Activated naive CD8-positive, alpha-beta T cell treated with anti-CD3 and anti-CD28 coated beads for 36 hours (primary cell): Measurements from ENCODE around the gene TOP3B. TPM values are rescaled to one million over a fixed set of nuclear protein-coding genes. Genes with fewer than 3 reads are reported as not detected.
"Not testable (repeated sequence)": the region's sequence is repeated elsewhere in the genome, so short reads cannot be mapped to it uniquely, and the experiment has no call there.

Experiments
- DNase-seq: peaks from one replicate; pipeline ENCODE4 v3.0.0; 2021
- H3K27ac Mint-ChIP-seq: one replicate; pipeline ENCODE4 v1.8.0; 2022; ENCODE audit warnings: mild to moderate bottlenecking, moderate library complexity, mixed read lengths
- H3K27me3 Mint-ChIP-seq: one replicate; pipeline ENCODE4 v1.8.0; 2022; ENCODE audit warnings: mild to moderate bottlenecking, mixed read lengths
- H3K36me3 Mint-ChIP-seq: one replicate; pipeline ENCODE4 v1.8.0; 2021; ENCODE audit warnings: mild to moderate bottlenecking, mixed read lengths
- H3K4me1 Mint-ChIP-seq: one replicate; pipeline ENCODE4 v1.8.0; 2021; ENCODE audit warnings: mixed read lengths
- H3K4me3 Mint-ChIP-seq: one replicate; pipeline ENCODE4 v1.8.0; 2022; ENCODE audit warnings: mild to moderate bottlenecking, moderate library complexity, mixed read lengths
- H3K9me3 Mint-ChIP-seq: one replicate; pipeline ENCODE4 v1.8.0; 2022; ENCODE audit warnings: mixed read lengths
- total RNA-seq, 2 experiments: library from RNA; stranded (reverse); gene quantifications; one replicate each; pipeline ENCODE4 v1.2.3, GENCODE V29; 2021

Gene TOP3B
- total RNA-seq, 2 experiments from 2014 or later, result 31.3 to 36.7 TPM

GRCh38 chr22:21921729-21922128 lies 60.9 kb downstream of the TOP3B start:
- no peaks in the 10 kb centered on the region for H3K4me1 Mint-ChIP-seq
- DNase-seq, result no peak
- no peak overlapping the region for H3K27ac Mint-ChIP-seq
- H3K4me3 Mint-ChIP-seq, result no peak overlapping the region
- H3K27me3 Mint-ChIP-seq, result no peaks in the 10 kb centered on the region
- no peaks in the 10 kb centered on the region for H3K9me3 Mint-ChIP-seq
- no peaks in the 10 kb centered on the region for H3K36me3 Mint-ChIP-seq

- H3K36me3 Mint-ChIP-seq, result no peaks in the 10 kb centered on the region
- no peak overlapping the region for H3K4me3 Mint-ChIP-seq
- H3K4me1 Mint-ChIP-seq, result no peaks in the 10 kb centered on the region
- H3K27ac Mint-ChIP-seq, result no peak overlapping the region
- H3K27me3 Mint-ChIP-seq, result no peaks in the 10 kb centered on the region
- no peak for DNase-seq
- no peaks in the 10 kb centered on the region for H3K9me3 Mint-ChIP-seq
These were observed 61.3 kb downstream of the TOP3B start for GRCh38 chr22:21921184-21921721.

- Mint-ChIP-seq H3K27me3 (no peaks in the 10 kb centered on the region), H3K4me1 (no peaks in the 10 kb centered on the region), H3K27ac (no peak overlapping the region), H3K4me3 (no peak overlapping the region), H3K36me3 (no peaks in the 10 kb centered on the region), H3K9me3 (no peaks in the 10 kb centered on the region)
- DNase-seq, result no peak
These were observed 62.0 kb downstream of the TOP3B start for GRCh38 chr22:21920341-21921183.

GRCh38 chr22:21919526-21920307 lies 62.9 kb downstream of the TOP3B start:
- H3K9me3 Mint-ChIP-seq, result no peaks in the 10 kb centered on the region
- no peaks in the 10 kb centered on the region for H3K27me3 Mint-ChIP-seq
- no peak for DNase-seq
- H3K4me1 Mint-ChIP-seq, result no peaks in the 10 kb centered on the region
- H3K4me3 Mint-ChIP-seq, result no peak overlapping the region
- H3K27ac Mint-ChIP-seq, result no peak overlapping the region
- no peaks in the 10 kb centered on the region for H3K36me3 Mint-ChIP-seq

DNA sequence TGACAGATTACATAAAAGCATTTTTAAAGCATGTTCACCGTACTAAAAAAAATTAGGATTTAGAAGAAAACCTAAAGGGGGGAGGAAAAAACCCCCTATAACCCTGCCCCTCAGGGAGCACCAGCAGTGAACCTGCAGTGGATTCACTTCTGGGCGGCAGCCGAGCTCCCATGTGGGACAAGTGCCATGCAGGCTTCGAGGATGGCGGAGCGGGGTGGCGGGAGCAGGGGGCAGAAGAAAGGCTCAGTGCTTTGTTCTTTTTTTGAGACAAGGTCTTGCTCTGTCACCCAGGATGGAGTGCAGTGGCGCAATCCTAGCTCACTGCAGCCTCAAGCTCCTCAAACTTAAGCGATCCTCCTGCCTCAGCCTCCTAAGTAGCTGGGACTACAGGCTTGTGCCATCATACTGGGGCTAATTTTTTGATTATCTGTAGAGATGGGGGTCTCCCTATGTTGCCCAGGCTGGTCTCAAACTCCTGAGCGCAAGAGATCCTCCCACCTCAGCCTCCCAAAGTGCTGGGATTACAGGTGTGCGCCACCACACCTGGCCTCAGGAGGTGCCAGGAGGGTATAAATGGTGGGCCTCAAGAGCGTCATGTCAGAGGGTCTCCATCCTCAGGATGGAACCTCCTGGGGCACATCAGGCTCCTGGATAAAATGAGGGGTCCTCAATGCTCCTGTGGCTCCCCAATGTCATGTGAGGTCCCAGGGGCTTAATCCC lies 64.0 kb downstream of the TOP3B start:
- no peak overlapping the region for H3K4me3 Mint-ChIP-seq
- no peak overlapping the region for H3K27ac Mint-ChIP-seq
- H3K9me3 Mint-ChIP-seq, result no peaks in the 10 kb centered on the region
- no peaks in the 10 kb centered on the region for H3K4me1 Mint-ChIP-seq
- no peaks in the 10 kb centered on the region for H3K27me3 Mint-ChIP-seq
- no peaks in the 10 kb centered on the region for H3K36me3 Mint-ChIP-seq
- no peak for DNase-seq

GRCh38 chr22:21917959-21918261 lies 64.7 kb downstream of the TOP3B start:
- no peak overlapping the region for H3K27ac Mint-ChIP-seq
- H3K9me3 Mint-ChIP-seq, result no peaks in the 10 kb centered on the region
- DNase-seq, result no peak
- H3K4me1 Mint-ChIP-seq, result no peaks in the 10 kb centered on the region
- H3K4me3 Mint-ChIP-seq, result no peak overlapping the region
- no peaks in the 10 kb centered on the region for H3K27me3 Mint-ChIP-seq
- no peaks in the 10 kb centered on the region for H3K36me3 Mint-ChIP-seq

DNA sequence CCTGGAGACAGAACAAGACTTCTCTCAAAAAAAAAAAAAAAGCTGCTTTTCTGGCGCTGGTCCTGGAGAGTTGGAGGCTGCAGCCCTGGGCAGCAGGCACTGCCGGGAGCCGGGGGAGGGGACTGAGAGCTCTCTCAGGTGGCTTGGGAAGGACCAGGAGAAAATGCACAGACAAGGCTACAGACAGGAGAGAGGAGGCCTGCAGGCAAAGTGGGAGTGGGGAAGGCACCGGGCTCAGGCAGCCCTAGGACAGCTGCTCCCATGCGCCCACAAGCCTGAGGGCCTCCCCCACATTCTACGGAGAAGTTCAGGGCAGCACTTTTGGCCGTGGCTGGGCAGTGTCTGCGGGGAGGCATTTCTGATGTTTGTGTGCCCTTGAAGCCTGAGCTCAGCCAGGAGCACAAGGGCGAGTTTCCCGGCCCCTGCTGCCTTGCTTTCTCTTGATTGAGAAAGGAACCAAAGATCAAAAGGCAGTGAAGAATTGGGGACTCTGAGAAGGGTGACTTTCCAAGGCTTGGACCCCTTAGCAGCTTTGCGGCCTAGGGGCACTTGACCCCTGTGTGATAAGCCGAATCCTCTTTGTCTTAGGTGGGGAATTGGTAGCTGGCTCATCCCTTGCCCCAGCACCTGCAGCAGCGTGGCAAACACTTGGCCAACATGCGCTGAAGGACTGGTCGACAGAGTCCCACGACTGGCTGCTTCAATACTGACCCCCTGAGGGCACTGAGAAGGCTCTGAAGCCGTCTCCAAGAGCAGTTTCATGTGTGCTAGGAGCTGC lies 65.2 kb downstream of the TOP3B start:
- no peak overlapping the region for H3K27ac Mint-ChIP-seq
- DNase-seq, result no peak
- no peaks in the 10 kb centered on the region for H3K27me3 Mint-ChIP-seq
- no peak overlapping the region for H3K4me3 Mint-ChIP-seq
- H3K4me1 Mint-ChIP-seq, result no peaks in the 10 kb centered on the region
- no peaks in the 10 kb centered on the region for H3K9me3 Mint-ChIP-seq
- H3K36me3 Mint-ChIP-seq, result no peaks in the 10 kb centered on the region

DNA sequence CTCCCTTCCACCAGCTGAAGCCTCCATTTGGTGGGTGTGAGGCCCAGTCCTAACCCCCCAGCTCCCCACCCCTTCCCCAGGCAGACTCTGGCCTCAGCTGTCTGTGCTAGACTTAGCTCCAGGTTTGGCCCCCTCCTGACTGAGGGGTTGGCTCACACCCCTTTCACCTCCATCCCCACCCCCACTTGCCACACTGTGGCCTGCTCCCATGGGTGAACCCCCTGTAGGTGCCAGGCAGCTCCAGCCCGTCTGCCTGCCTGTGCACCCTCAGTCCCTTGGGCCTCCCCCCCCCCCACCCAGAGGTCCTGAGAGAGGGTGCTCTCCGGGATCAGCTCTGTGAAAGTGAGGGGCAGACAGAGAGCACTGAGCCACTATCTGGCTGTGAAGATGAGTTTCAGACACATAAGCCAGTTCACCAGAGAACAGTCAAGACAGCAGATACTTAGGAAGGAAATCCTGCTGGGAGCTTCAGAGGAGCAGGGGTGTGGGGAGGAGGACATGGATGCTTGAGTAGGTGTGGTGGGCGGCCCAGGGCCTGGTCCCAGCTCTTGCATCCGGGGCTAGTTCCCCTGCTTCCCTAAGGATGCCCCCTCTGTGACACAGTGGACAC lies 66.2 kb downstream of the TOP3B start:
- DNase-seq, result no peak
- Mint-ChIP-seq H3K27me3 (no peaks in the 10 kb centered on the region), H3K9me3 (no peaks in the 10 kb centered on the region), H3K36me3 (no peaks in the 10 kb centered on the region), H3K4me1 (no peaks in the 10 kb centered on the region), H3K4me3 (no peak overlapping the region), H3K27ac (no peak overlapping the region)

DNA sequence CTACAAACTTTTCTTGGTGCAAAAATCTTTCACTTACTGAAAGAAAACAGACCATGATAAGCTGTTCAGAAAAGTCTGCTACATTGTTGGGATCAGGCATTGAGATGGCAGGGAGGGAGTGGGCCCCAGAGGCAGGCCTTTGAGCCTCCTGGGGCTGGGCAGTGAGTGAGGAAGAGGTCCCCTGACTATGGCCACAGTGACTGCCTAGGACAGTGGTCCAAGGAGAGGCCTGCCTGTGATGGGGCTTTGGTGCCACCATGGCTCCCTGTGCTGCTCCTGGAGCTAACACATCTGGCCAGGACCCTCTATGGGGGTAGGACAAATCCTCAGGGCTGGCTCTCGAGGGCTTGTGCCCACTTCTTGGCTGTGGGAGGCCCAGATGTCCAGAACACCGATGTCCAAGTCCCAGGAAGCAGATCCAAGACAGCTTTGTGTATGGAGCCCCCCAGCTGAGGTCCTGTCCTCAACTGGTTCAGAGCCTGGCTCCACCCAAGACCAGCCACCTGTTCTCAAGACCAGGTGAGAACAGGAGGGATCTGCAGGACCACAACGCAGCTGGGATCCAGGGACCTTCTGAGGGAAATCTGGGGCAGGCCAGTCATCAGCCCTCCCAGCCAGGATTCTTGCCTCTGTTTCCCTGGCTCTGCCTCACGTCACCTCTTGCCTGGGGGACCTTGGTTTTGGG lies 66.8 kb downstream of the TOP3B start:
- H3K4me1 Mint-ChIP-seq, result no peaks in the 10 kb centered on the region
- no peaks in the 10 kb centered on the region for H3K36me3 Mint-ChIP-seq
- no peaks in the 10 kb centered on the region for H3K9me3 Mint-ChIP-seq
- no peak overlapping the region for H3K4me3 Mint-ChIP-seq
- DNase-seq, result no peak
- no peak overlapping the region for H3K27ac Mint-ChIP-seq
- H3K27me3 Mint-ChIP-seq, result no peaks in the 10 kb centered on the region

GRCh38 chr22:21914033-21914642 lies 68.4 kb downstream of the TOP3B start:
- not testable (repeated sequence) for DNase-seq, H3K9me3 Mint-ChIP-seq, H3K4me3 Mint-ChIP-seq, H3K27ac Mint-ChIP-seq, H3K27me3 Mint-ChIP-seq, H3K4me1 Mint-ChIP-seq, H3K36me3 Mint-ChIP-seq

GRCh38 chr22:21910367-21910766 lies 72.2 kb downstream of the TOP3B start:
- not testable (repeated sequence) for H3K9me3 Mint-ChIP-seq, H3K4me3 Mint-ChIP-seq, H3K36me3 Mint-ChIP-seq, H3K27me3 Mint-ChIP-seq, H3K27ac Mint-ChIP-seq, H3K4me1 Mint-ChIP-seq, DNase-seq

DNA sequence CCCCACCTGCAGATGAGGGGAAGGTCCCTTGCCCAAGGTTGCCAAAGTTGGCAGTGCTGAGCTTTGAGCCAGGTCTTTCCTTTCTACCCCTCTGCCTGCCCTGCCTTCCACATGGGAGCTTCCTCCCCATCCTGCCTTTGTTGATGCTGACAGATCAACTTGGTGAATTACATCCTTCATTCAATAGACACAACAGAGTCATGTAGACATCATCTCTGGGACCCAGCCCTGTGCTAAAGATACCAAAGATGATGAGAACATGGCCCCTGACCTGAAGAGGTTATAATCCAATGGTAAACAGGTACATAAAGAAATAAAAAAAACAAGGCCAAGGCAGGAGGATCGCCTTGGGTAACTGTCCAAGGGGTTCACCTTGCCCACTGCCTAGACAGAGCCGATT lies 72.7 kb downstream of the TOP3B start:
- no peaks in the 10 kb centered on the region for H3K9me3 Mint-ChIP-seq
- H3K27me3 Mint-ChIP-seq, result no peaks in the 10 kb centered on the region
- H3K27ac Mint-ChIP-seq, result no peak overlapping the region
- no peaks in the 10 kb centered on the region for H3K36me3 Mint-ChIP-seq
- no peaks in the 10 kb centered on the region for H3K4me1 Mint-ChIP-seq
- DNase-seq, result no peak
- H3K4me3 Mint-ChIP-seq, result no peak overlapping the region

- Mint-ChIP-seq H3K9me3 (no peaks in the 10 kb centered on the region), H3K27me3 (no peaks in the 10 kb centered on the region), H3K4me1 (no peaks in the 10 kb centered on the region), H3K4me3 (no peak overlapping the region), H3K27ac (no peak overlapping the region), H3K36me3 (no peaks in the 10 kb centered on the region)
- DNase-seq, result no peak
These were observed 74.7 kb downstream of the TOP3B start for GRCh38 chr22:21907638-21908522.
